HG03378 (cell line): ENCODE measurements around the gene SLC4A7.
"Not testable (repeated sequence)": the region's sequence is repeated elsewhere in the genome, so short reads cannot be mapped to it uniquely, and the experiment has no call there.

ENCODE experiments used
- ATAC-seq: cut with Tn5 transposase; IDR thresholded peaks from one replicate; pipeline ENCODE4 v1.9.1; 2021; ENCODE audit warnings: mild to moderate bottlenecking, moderate library complexity; ENCODE audit not compliant: unreplicated experiment

SLC4A7 gene

DNA sequence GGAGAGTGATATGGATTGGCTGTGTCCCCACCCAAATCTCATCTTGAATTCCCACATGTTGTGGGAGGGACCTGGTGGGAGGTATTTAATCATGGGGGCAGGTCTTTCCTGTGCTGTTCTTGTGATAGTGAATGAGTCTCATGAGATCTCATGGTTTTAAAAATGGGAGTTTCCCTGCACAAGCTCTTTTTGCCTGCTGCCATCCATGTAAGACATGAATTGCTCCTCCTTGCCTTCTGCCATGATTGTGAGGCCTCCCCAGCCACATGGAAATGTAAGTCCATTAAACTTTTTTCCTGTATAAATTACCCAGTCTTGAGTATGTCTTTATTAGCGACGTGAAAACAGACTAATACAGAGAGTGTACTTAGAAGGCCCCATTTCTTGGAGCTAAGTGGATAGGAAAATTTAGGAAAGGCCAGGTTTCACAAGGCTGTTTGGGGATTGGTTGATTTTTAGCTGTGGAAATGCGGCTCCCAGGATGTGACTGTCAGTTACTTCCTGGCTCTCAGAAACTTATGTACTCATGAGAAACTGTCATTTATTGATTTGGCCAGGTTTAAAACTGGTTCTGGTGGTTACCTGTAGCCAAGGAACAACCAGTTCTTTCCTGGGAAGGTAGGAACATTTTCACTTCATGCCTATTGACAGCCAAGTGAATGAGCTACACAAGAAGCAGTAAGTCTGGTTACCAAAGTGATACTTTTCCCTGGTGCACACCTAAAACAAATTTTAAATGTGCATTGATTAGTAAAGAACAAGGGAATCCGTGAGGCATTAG lies 155.0 kb downstream of the SLC4A7 start:
- not testable (repeated sequence) for ATAC-seq

DNA sequence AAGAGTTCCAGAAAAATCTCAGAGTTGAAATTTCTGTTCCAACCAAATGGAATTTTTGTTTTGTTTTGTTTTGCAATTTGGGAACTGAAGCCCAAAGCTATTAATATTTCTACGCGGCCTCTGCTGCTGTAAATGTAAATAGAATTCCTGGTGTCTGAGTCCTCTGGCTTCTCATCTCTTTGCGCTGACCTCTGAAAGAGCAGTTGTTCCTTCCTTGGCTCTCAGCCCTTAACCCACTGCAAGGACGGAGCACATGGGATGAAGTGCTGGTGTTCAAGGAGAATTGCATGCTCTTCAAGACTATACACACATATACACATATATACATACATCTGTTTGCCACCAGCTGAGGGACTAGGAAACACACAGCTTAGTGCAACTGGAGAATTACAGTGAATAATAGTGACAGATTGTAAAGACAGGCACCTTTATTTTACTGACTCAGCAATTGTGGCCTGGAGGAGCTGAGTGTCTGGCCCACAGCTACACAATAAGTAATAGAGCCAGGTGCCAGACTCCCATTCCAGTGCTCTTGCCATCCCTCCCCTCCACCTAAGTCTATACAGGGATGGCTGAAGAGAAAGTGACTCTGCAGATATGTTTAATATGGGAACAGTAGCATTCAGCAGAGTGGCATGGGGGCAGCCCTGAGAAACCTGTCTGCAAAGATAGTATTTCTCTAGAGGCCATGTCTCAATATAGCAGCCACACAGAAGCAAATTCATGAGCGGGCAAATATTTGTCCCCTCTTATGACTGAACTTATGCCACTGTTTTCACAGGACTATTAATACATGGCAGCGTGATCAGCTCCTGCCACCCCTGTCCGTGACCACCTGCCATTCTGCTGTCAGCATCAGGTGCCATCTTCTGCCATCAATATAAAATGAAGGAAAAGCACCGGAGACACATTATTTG lies 157.3 kb downstream of the SLC4A7 start:
- no peak for ATAC-seq

DNA sequence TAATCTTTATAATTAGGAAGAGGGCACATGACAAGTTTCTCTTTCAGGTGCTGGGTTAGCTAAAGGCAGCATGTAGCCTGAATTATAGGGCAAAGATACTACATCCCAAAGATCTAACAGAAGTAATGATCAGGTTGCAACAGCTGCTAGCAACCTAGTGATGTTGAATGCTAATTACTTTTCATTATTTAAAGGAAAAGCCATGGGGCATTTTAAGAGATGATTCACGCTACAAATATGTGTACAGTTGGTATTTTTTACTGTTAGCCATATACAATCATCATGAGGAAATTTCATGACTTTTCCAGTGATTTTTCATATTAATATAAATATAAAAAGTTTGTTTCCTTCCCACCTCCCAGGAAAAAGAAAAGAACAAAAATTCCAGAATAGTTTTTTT lies 158.0 kb downstream of the SLC4A7 start:
- ATAC-seq = no peak

DNA sequence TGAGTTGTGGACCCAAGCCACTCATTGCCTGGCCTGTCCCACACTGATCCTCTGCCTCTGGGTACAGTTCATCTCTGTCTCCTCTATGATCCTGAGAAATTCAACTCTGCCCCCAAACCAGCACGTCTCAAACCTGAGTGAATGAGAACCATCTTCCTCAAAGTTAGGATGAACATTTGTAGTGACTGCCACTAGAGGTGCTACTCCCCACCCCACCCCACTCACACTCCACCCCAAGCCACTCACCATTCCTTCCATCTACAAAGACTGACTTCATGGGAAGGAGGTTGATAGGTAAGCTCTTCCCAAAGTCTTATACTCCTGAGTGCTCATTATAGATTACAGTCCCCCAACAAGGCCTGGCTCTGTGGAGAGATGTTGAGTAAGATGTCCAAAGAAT lies 158.8 kb downstream of the SLC4A7 start:
- no peak for ATAC-seq

DNA sequence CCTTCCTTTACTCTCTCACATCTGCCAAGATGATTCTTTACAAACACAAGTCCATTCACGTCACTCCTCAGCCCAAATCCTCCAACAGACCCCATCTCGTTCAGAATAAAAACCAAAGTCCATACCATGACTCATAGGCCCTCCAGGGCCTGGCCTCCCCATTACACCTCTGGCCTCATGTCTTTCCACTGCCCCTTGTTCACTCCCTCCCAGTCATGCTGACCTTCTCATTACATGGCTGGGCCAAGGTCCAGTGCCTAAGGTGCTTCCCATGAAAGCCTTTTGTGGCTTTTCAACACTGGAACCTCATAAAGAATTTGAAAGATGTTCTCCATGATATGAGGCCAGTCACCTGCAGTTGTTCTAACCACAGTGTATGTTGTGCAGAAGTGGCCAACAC lies 159.5 kb downstream of the SLC4A7 start:
- ATAC-seq = no peak

DNA sequence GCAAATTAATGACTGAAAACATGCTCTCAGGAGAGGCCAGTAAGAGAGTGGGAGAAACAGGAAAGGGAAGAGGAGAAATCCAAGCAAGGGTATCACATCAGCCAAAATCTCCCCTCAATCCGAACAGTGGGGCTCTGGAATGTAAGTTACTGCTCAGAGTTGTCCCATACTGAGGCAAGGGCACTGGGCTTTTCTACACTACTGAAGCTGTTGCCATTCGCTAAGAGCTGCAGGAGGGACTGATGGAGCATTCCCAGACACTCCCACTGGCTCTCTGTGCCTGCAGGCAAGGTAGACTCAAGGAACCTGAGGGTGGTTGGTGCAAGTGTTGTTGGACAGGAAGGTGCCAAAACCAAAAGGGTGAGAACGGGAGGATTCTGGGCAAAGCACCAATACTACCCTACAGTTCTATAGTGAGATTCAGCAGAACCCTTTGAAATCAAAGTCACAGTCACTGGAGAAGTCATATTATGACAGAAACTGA lies 161.1 kb downstream of the SLC4A7 start:
- no peak for ATAC-seq
